ENCODE results near the gene BLACAT1.
"Not testable (repeated sequence)": the region's sequence is repeated elsewhere in the genome, so short reads cannot be mapped to it uniquely, and the experiment has no call there.

Gene BLACAT1

GRCh38 chr1:205438213-205439158 lies 17.4 kb downstream of the BLACAT1 start:
- DNase-seq = no peak

- no peak for DNase-seq
Measured at GRCh38 chr1:205437570-205437969, 18.3 kb downstream of the BLACAT1 start.

GRCh38 chr1:205436776-205437410 lies 19.0 kb downstream of the BLACAT1 start:
- no peak for DNase-seq

GRCh38 chr1:205435578-205436573 lies 20.0 kb downstream of the BLACAT1 start:
- no peak for DNase-seq

GRCh38 chr1:205434738-205435137 lies 21.1 kb downstream of the BLACAT1 start:
- no peak for DNase-seq

- not testable (repeated sequence) for DNase-seq
Measured at GRCh38 chr1:205432692-205433091, 23.2 kb downstream of the BLACAT1 start.

- DNase-seq = no peak
Measured at GRCh38 chr1:205432116-205432515, 23.7 kb downstream of the BLACAT1 start.

- peak in 3 of 4 experiments; percentile 19 to 50 (median 25) for DNase-seq
Measured at GRCh38 chr1:205430696-205431305, 25.0 kb downstream of the BLACAT1 start.

GRCh38 chr1:205429762-205430695 lies 25.8 kb downstream of the BLACAT1 start:
- no peak for DNase-seq

- DNase-seq = no peak
Measured at GRCh38 chr1:205424901-205425600, 30.8 kb downstream of the BLACAT1 start.

- DNase-seq = no peak
Measured at GRCh38 chr1:205423814-205424399, 31.9 kb downstream of the BLACAT1 start.

GRCh38 chr1:205422993-205423642 lies 32.7 kb downstream of the BLACAT1 start:
- DNase-seq = no peak

GRCh38 chr1:205421798-205422197 lies 34.0 kb downstream of the BLACAT1 start, which contains the start of gene LEMD1:
Gene LEMD1 (minus strand): TSS chr1:205422056. CDS start chr1:205420536, 1,520 bp downstream.
- DNase-seq = no peak

GRCh38 chr1:205420938-205421337 lies 34.9 kb downstream of the BLACAT1 start:
- no peak for DNase-seq

GRCh38 chr1:205417870-205418635 lies 37.8 kb downstream of the BLACAT1 start:
- DNase-seq = no peak

- no peak for DNase-seq
Measured at GRCh38 chr1:205416322-205416721, 39.5 kb downstream of the BLACAT1 start.

GRCh38 chr1:205410581-205411298 lies 45.1 kb downstream of the BLACAT1 start:
- no peak for DNase-seq

- no peak for DNase-seq
Measured at GRCh38 chr1:205407970-205408369, 47.9 kb downstream of the BLACAT1 start.

All from activated naive CD4-positive, alpha-beta T cell (primary cell).